Neural progenitor cell (in vitro differentiated cells): Measurements from ENCODE around the gene CHST5. TPM values are rescaled to one million over a fixed set of nuclear protein-coding genes. Genes with fewer than 3 reads are reported as not detected.

Experiments used
- DNase-seq: peaks from one replicate; pipeline ENCODE4 v3.0.0-alpha.2; 2016; ENCODE audit warnings: low spot score
- H2AFZ ChIP-seq: fragments of 200-600 bp; sonication (generic); replicated peaks from 2 replicates; pipeline ENCODE4 v1.6.1; 2016; ENCODE audit warnings: antibody characterized with exemption
- H3F3A ChIP-seq: fragments of 200-600 bp; sonication (generic); 2 replicates; pipeline ENCODE4 v1.6.1; 2016; ENCODE audit warnings: antibody characterized with exemption, low read depth
- H3K27ac ChIP-seq: fragments of 200-600 bp; sonication (generic); 2 replicates; pipeline ENCODE4 v1.5.1; 2016; ENCODE audit warnings: mild to moderate bottlenecking
- H3K27me3 ChIP-seq: fragments of 200-600 bp; sonication (generic); 2 replicates; pipeline ENCODE4 v1.6.1; 2016; ENCODE audit warnings: mild to moderate bottlenecking, moderate library complexity
- H3K36me3 ChIP-seq: fragments of 200-600 bp; sonication (generic); 2 replicates; pipeline ENCODE4 v1.5.1; 2016
- H3K4me1 ChIP-seq: fragments of 200-600 bp; sonication (generic); 2 replicates; pipeline ENCODE4 v1.6.1; 2016; ENCODE audit warnings: mixed run types
- H3K4me2 ChIP-seq: fragments of 200-600 bp; sonication (generic); 2 replicates; pipeline ENCODE4 v1.6.1; 2016
- H3K4me3 ChIP-seq: fragments of 200-600 bp; sonication (generic); 2 replicates; pipeline ENCODE4 v1.5.1; 2016
- H3K79me2 ChIP-seq: fragments of 200-600 bp; sonication (generic); 2 replicates; pipeline ENCODE4 v1.6.1; 2016; ENCODE audit warnings: low read depth
- H3K9ac ChIP-seq: fragments of 200-600 bp; sonication (generic); 2 replicates; pipeline ENCODE4 v1.6.1; 2016
- H3K9me3 ChIP-seq: fragments of 200-600 bp; sonication (generic); 2 replicates; pipeline ENCODE4 v1.5.1; 2016; ENCODE audit warnings: low read depth
- H4K20me1 ChIP-seq: fragments of 200-600 bp; sonication (generic); 2 replicates; pipeline ENCODE4 v1.6.1; 2016; ENCODE audit warnings: low read depth
- H3K27ac Mint-ChIP-seq: 3 replicates; pipeline ENCODE4 v1.8.0; 2021; ENCODE audit warnings: mixed read lengths
- H3K27me3 Mint-ChIP-seq: 2 replicates; pipeline ENCODE4 v1.8.0; 2022; ENCODE audit warnings: low read depth, mild to moderate bottlenecking, inconsistent platforms, moderate library complexity, mixed read lengths; ENCODE audit not compliant: insufficient read depth
- H3K36me3 Mint-ChIP-seq: 3 replicates; pipeline ENCODE4 v1.8.0; 2021; ENCODE audit warnings: mixed read lengths
- H3K4me1 Mint-ChIP-seq: 3 replicates; pipeline ENCODE4 v1.8.0; 2021; ENCODE audit warnings: mixed read lengths
- H3K4me3 Mint-ChIP-seq: 3 replicates; pipeline ENCODE4 v1.8.0; 2021; ENCODE audit warnings: mild to moderate bottlenecking, moderate library complexity, mixed read lengths
- H3K9me3 Mint-ChIP-seq: 3 replicates; pipeline ENCODE4 v1.8.0; 2020; ENCODE audit warnings: mixed read lengths
- CTCF ChIP-seq: fragments of 200-600 bp; sonication (generic); IDR thresholded peaks from 2 replicates; pipeline ENCODE4 v1.5.1; 2017; ENCODE audit warnings: antibody characterized with exemption, mild to moderate bottlenecking
- EZH2 ChIP-seq: fragments of 200-600 bp; sonication (generic); IDR thresholded peaks from 2 replicates; pipeline ENCODE4 v1.6.1; 2017; ENCODE audit warnings: antibody characterized with exemption, mild to moderate bottlenecking, moderate library complexity
- EZH2phosphoT487 ChIP-seq: fragments of 200-600 bp; sonication (generic); IDR thresholded peaks from 2 replicates; pipeline ENCODE4 v1.6.1; 2017; ENCODE audit warnings: antibody characterized with exemption
- total RNA-seq: library from RNA; depleted of rRNA; stranded (reverse); fragments of >200 nt; gene quantifications from 2 replicates; pipeline ENCODE4 v1.2.3, GENCODE V29; 2015; ENCODE audit warnings: low replicate concordance

Gene CHST5
- total RNA-seq, 1 donor from 2014 or later, result not detected

GRCh38 chr16:75573955-75574354 lies 38.0 kb upstream of the CHST5 start:
- H3K36me3 Mint-ChIP-seq, result peaks cover 38% of the 10 kb centered on the region
- H3K4me1 Mint-ChIP-seq, result peaks cover 4% of the 10 kb centered on the region

GRCh38 chr16:75572864-75573542 lies 37.1 kb upstream of the CHST5 start:
- Histone ChIP-seq H4K20me1 (peaks cover 12% of the 10 kb centered on the region), H3K36me3 (peaks cover 10% of the 10 kb centered on the region)
- DNase-seq, result no peak

More at GRCh38 chr16:75573955-75574354, 38.0 kb upstream of the CHST5 start:
- Mint-ChIP-seq H3K27me3 (no peaks in the 10 kb centered on the region), H3K9me3 (no peaks in the 10 kb centered on the region), H3K4me3 (no peak overlapping the region), H3K27ac (no peak overlapping the region)
- TF ChIP-seq EZH2 (no peak), CTCF (no peak), EZH2phosphoT487 (no peak)
- no peak overlapping the region for H3K4me2 ChIP-seq
- H3K79me2 ChIP-seq, result no peaks in the 10 kb centered on the region
- no peaks in the 10 kb centered on the region for H3F3A ChIP-seq
- H3K9ac ChIP-seq, result no peak overlapping the region
- H3K4me1 ChIP-seq, result no peaks in the 10 kb centered on the region
- H4K20me1 ChIP-seq, result peaks cover 8% of the 10 kb centered on the region
- no peaks in the 10 kb centered on the region for H3K9me3 ChIP-seq
- no peak overlapping the region for H2AFZ ChIP-seq
- H3K36me3 ChIP-seq, result peaks cover 10% of the 10 kb centered on the region
- no peak overlapping the region for H3K27ac ChIP-seq
- no peaks in the 10 kb centered on the region for H3K27me3 ChIP-seq
- DNase-seq, result no peak
- no peak overlapping the region for H3K4me3 ChIP-seq

GRCh38 chr16:75570396-75571065 lies 34.6 kb upstream of the CHST5 start:
- Mint-ChIP-seq H3K27ac (no peak overlapping the region), H3K36me3 (peaks cover 34% of the 10 kb centered on the region), H3K4me3 (no peak overlapping the region), H3K27me3 (peaks cover 3% of the 10 kb centered on the region), H3K4me1 (peaks cover 17% of the 10 kb centered on the region), H3K9me3 (no peaks in the 10 kb centered on the region)
- Histone ChIP-seq H2AFZ (no peak overlapping the region), H4K20me1 (peaks cover 28% of the 10 kb centered on the region), H3K27ac (no peak overlapping the region), H3K27me3 (no peaks in the 10 kb centered on the region), H3K36me3 (no peaks in the 10 kb centered on the region), H3K4me1 (peaks cover 5% of the 10 kb centered on the region), H3K9me3 (no peaks in the 10 kb centered on the region), H3K4me2 (no peak overlapping the region), H3K4me3 (no peak overlapping the region), H3F3A (no peaks in the 10 kb centered on the region), H3K79me2 (peaks cover 17% of the 10 kb centered on the region), H3K9ac (no peak overlapping the region)
- no peak for TF ChIP-seq CTCF
- TF ChIP-seq EZH2, result no peak
- no peak for TF ChIP-seq EZH2phosphoT487
- no peak for DNase-seq

More at GRCh38 chr16:75572864-75573542, 37.1 kb upstream of the CHST5 start:
- H3K9me3 Mint-ChIP-seq, result no peaks in the 10 kb centered on the region
- no peaks in the 10 kb centered on the region for H3K4me1 ChIP-seq
- TF ChIP-seq CTCF (no peak), EZH2 (no peak), EZH2phosphoT487 (no peak)
- no peak overlapping the region for H3K27ac Mint-ChIP-seq
- H3K27me3 ChIP-seq, result no peaks in the 10 kb centered on the region
- no peak overlapping the region for H2AFZ ChIP-seq
- no peak overlapping the region for H3K4me2 ChIP-seq
- H3K36me3 Mint-ChIP-seq, result peaks cover 33% of the 10 kb centered on the region
- H3K27me3 Mint-ChIP-seq, result no peaks in the 10 kb centered on the region
- peaks cover 5% of the 10 kb centered on the region for H3K4me1 Mint-ChIP-seq
- no peak overlapping the region for H3K4me3 Mint-ChIP-seq
- no peaks in the 10 kb centered on the region for H3F3A ChIP-seq
- H3K4me3 ChIP-seq, result no peak overlapping the region
- no peak overlapping the region for H3K27ac ChIP-seq
- no peaks in the 10 kb centered on the region for H3K79me2 ChIP-seq
- H3K9me3 ChIP-seq, result no peaks in the 10 kb centered on the region
- no peak overlapping the region for H3K9ac ChIP-seq
